Caco-2 (cell line): ENCODE results near the gene PUSL1. TPM values are rescaled to one million over a fixed set of nuclear protein-coding genes. Genes with fewer than 3 reads are reported as not detected.

Source experiments
- BruUV-seq: library from RNA; stranded (reverse); fragments of 400-500 nt; replicated peaks from 2 replicates; lab custom pipeline; 2021; lab: Mats Ljungman, UMichigan
- CTCF ChIA-PET: fragments of 300-600 bp; sonication (Branson Sonifier 250); formaldehyde crosslinking; loops from one replicate; lab custom pipeline; 2022; ENCODE audit warnings: antibody characterized with exemption; lab: Charles Lee
- POLR2A ChIA-PET: fragments of 300-600 bp; sonication (Branson Sonifier 250); formaldehyde crosslinking; loops from one replicate; lab custom pipeline; 2022; ENCODE audit warnings: antibody characterized with exemption; lab: Charles Lee
- DNase-seq, 2 experiments: peaks; one replicate each; pipeline versions ENCODE4 v3.0.0 to v3.0.0-alpha.2; 2020 to 2022
- H3K27me3 ChIP-seq: replicated peaks from 2 replicates; pipeline ENCODE4 v1.6.0; 2011; ENCODE audit warnings: low read length; ENCODE audit not compliant: control insufficient read depth, insufficient read depth
- H3K36me3 ChIP-seq: 2 replicates; pipeline ENCODE4 v1.5.1; 2011; ENCODE audit warnings: low read length; ENCODE audit not compliant: control insufficient read depth, insufficient read depth
- H3K4me1 ChIP-seq: fragments of 250-450 bp; sonication (Bioruptor Pico); 2 replicates; pipeline ENCODE4 v1.5.1; 2020; ENCODE audit warnings: mild to moderate bottlenecking
- H3K4me3 ChIP-seq: 2 replicates; pipeline ENCODE4 v1.5.1; 2011; ENCODE audit warnings: low read depth, mild to moderate bottlenecking, control low read depth, low read length
- H3K9me3 ChIP-seq: fragments of 250-450 bp; sonication (Bioruptor Pico); 2 replicates; pipeline ENCODE4 v1.5.1; 2020; ENCODE audit warnings: mild to moderate bottlenecking, moderate library complexity
- H3K27ac Mint-ChIP-seq: one replicate; pipeline ENCODE4 v1.8.0; 2022; ENCODE audit warnings: mixed read lengths; ENCODE audit not compliant: unreplicated experiment
- H3K27me3 Mint-ChIP-seq: one replicate; pipeline ENCODE4 v1.8.0; 2022; ENCODE audit warnings: mixed read lengths; ENCODE audit not compliant: insufficient read depth, unreplicated experiment
- H3K36me3 Mint-ChIP-seq: one replicate; pipeline ENCODE4 v1.8.0; 2022; ENCODE audit warnings: mild to moderate bottlenecking, mixed read lengths; ENCODE audit not compliant: insufficient read depth, unreplicated experiment
- H3K4me1 Mint-ChIP-seq: one replicate; pipeline ENCODE4 v1.8.0; 2022; ENCODE audit warnings: low read depth, mixed read lengths; ENCODE audit not compliant: unreplicated experiment
- H3K4me3 Mint-ChIP-seq: one replicate; pipeline ENCODE4 v1.8.0; 2022; ENCODE audit warnings: mild to moderate bottlenecking, moderate library complexity, mixed read lengths; ENCODE audit not compliant: unreplicated experiment
- H3K9me3 Mint-ChIP-seq: one replicate; pipeline ENCODE4 v1.8.0; 2022; ENCODE audit warnings: mixed read lengths; ENCODE audit not compliant: unreplicated experiment
- intact Hi-C: fragments of 100-400 bp; cut with micrococcal nuclease; formaldehyde crosslinking; loops from one replicate; pipeline ENCODE4 v1.10.0; 2022; ENCODE audit not compliant: unreplicated experiment
- total RNA-seq: library from RNA; stranded (reverse); gene quantifications from 2 replicates; pipeline ENCODE4 v1.2.3, GENCODE V29; 2022
- TF ChIP-seq, protein P1 (sequence below), 2 experiments: fragments of 200-600 bp in 1 of 2; IDR thresholded peaks; 1 replicate in 1 of 2; 2 replicates in 1 of 2; pipeline versions ENCODE4 v1.5.1 to v1.8.0; 2011 to 2022; ENCODE audit warnings: antibody characterized with exemption in 1 of 2, control low read depth in 1 of 2, inconsistent platforms in 1 of 2, low read depth in 1 of 2, low read length in 1 of 2, mild to moderate bottlenecking in 1 of 2, moderate library complexity in 1 of 2; ENCODE audit not compliant: insufficient read depth in 1 of 2, severe bottlenecking in 1 of 2, unreplicated experiment in 1 of 2

Gene PUSL1
- total RNA-seq, 1 experiment from 2014 or later: 43.8 TPM

DNA sequence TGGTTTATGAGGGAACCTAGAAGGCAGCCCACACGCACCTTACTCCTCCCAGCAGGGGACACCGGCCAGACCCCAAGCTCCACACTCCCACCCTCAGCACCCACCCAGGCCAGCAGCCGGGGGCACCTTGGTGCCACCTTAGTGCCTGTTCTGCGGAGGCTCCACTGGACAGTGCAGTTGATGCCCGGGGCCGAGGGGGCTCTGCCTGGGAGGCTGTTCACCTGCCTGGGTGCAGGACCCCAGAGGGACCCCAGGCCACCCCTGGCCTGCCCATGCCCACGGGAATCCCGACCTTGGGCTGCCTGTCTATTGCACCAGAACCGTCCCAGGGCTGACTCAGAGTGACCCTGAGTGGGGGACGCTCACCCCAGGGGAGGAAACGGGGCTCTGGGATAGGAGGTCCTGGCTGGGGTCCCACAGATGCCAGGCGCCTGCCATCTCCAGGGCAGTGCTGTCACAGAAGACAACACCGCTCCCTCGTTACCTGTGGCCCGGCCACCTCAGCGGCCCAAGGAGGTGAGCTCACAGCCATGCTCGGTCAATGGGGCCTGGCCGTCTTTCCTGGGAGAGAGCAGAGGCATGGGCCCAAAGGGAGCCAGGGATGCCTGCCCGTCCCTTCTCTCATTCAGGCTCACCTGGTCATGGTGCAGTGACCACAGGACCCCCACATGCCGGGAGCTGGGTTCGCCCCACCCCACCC lies 27.5 kb upstream of the PUSL1 start:
- Histone ChIP-seq H3K4me3 (no peak overlapping the region), H3K36me3 (no peaks in the 10 kb centered on the region), H3K4me1 (no peaks in the 10 kb centered on the region), H3K27me3 (no peaks in the 10 kb centered on the region), H3K9me3 (no peaks in the 10 kb centered on the region)
- BruUV-seq: no TSS peak
- no peaks in the 10 kb centered on the region for H3K9me3 Mint-ChIP-seq
- no peaks in the 10 kb centered on the region for H3K4me1 Mint-ChIP-seq
- ChIA-PET CTCF (no interaction called here), POLR2A (no interaction called here)
- H3K4me3 Mint-ChIP-seq: no peak overlapping the region
- no peaks in the 10 kb centered on the region for H3K36me3 Mint-ChIP-seq
- no peak overlapping the region for H3K27ac Mint-ChIP-seq
- no peaks in the 10 kb centered on the region for H3K27me3 Mint-ChIP-seq
- intact Hi-C loops: no loop called here
- DNase-seq: no peak
- TF ChIP-seq, protein P1, sequence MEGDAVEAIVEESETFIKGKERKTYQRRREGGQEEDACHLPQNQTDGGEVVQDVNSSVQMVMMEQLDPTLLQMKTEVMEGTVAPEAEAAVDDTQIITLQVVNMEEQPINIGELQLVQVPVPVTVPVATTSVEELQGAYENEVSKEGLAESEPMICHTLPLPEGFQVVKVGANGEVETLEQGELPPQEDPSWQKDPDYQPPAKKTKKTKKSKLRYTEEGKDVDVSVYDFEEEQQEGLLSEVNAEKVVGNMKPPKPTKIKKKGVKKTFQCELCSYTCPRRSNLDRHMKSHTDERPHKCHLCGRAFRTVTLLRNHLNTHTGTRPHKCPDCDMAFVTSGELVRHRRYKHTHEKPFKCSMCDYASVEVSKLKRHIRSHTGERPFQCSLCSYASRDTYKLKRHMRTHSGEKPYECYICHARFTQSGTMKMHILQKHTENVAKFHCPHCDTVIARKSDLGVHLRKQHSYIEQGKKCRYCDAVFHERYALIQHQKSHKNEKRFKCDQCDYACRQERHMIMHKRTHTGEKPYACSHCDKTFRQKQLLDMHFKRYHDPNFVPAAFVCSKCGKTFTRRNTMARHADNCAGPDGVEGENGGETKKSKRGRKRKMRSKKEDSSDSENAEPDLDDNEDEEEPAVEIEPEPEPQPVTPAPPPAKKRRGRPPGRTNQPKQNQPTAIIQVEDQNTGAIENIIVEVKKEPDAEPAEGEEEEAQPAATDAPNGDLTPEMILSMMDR (IDR thresholded peaks at IDR 0.05; ENCODE audit: insufficient read depth in 1 of 2, low read depth in 1 of 2, low read length in 1 of 2, severe bottlenecking in 1 of 2, unreplicated experiment in 1 of 2): no peak

DNA sequence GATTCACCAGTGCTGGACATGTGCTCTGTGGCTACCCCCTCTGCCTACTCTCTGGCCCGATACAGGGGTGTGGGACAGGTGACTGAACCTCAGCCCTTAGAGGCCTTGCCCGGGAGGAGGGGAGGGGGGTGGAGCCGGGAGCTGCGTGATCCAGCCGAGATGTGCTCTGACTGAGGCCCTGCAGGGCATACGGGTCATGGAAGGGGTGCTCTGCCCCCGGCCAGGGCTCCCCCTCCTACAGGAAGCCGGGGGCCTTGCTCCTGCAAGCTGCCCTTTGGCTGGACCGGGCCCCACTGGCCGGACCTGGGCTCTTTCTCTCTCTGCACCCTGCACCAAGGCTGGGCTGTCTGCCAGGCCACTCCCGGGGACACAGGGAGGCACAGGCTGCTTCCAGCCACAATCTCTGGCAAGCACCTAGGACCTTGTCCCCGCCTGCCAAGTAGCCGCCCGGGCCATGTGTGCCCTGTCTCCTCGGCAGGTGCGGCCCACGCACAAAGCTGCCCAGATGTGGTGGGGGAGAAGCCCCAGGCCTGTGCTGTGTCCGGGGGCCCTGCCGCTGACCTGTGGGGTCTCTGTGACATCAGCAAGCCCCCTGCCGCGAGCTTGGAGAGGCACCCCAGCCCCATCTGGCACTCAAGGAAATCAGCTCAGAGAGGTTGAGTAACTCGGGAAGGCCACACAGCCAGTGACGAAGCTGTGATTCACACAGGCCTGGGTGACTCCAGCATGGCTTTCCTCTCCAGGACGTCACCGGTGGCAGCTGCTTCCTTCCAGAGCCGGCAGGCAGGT lies 26.7 kb upstream of the PUSL1 start:
- Histone ChIP-seq H3K27me3 (no peaks in the 10 kb centered on the region), H3K9me3 (no peaks in the 10 kb centered on the region), H3K4me3 (no peak overlapping the region), H3K36me3 (no peaks in the 10 kb centered on the region), H3K4me1 (no peaks in the 10 kb centered on the region)
- no peak for DNase-seq
- Mint-ChIP-seq H3K27me3 (no peaks in the 10 kb centered on the region), H3K4me3 (no peak overlapping the region), H3K9me3 (no peaks in the 10 kb centered on the region), H3K36me3 (no peaks in the 10 kb centered on the region), H3K4me1 (no peaks in the 10 kb centered on the region), H3K27ac (no peak overlapping the region)
- POLR2A ChIA-PET: no interaction called here
- TF ChIP-seq, protein P1 (IDR thresholded peaks at IDR 0.05; ENCODE audit: insufficient read depth in 1 of 2, low read depth in 1 of 2, low read length in 1 of 2, severe bottlenecking in 1 of 2, unreplicated experiment in 1 of 2): no peak
- BruUV-seq: no TSS peak
- intact Hi-C loops: no loop called here
- CTCF ChIA-PET: no interaction called here

DNA sequence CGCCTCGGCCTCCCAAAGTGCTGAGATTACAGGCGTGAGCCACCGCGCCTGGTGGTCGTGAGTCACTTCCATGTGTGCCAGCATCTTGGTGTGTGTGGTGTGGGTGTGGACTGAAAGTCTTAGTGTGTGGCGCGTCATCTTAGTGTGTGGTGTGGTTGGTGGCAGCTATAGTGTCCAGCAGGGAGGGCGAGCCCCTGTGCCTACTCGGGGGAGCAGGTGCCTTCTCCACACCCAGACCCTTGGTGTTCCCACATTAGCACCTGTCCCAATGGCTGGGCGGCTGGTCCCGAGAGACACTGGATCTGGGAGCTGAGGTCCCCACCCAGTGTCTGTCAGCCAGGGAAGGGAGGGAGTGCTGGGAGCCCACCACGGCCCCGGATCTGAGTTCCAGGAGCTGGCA lies 25.4 kb upstream of the PUSL1 start:
- no peak overlapping the region for H3K27ac Mint-ChIP-seq
- TF ChIP-seq, protein P1 (IDR thresholded peaks at IDR 0.05; ENCODE audit: insufficient read depth in 1 of 2, low read depth in 1 of 2, low read length in 1 of 2, severe bottlenecking in 1 of 2, unreplicated experiment in 1 of 2): no peak
- H3K27me3 ChIP-seq: no peaks in the 10 kb centered on the region
- H3K36me3 ChIP-seq: no peaks in the 10 kb centered on the region
- no peaks in the 10 kb centered on the region for H3K4me1 ChIP-seq
- intact Hi-C loops: no loop called here
- no peak overlapping the region for H3K4me3 Mint-ChIP-seq
- H3K36me3 Mint-ChIP-seq: no peaks in the 10 kb centered on the region
- H3K27me3 Mint-ChIP-seq: no peaks in the 10 kb centered on the region
- no peaks in the 10 kb centered on the region for H3K9me3 ChIP-seq
- POLR2A ChIA-PET: no interaction called here
- CTCF ChIA-PET: no interaction called here
- BruUV-seq: no TSS peak
- no peak for DNase-seq
- H3K4me3 ChIP-seq: no peak overlapping the region
- H3K4me1 Mint-ChIP-seq: no peaks in the 10 kb centered on the region
- no peaks in the 10 kb centered on the region for H3K9me3 Mint-ChIP-seq
